ENCODE results near the gene TIMP2. TPM values are rescaled to one million over a fixed set of nuclear protein-coding genes. Genes with fewer than 3 reads are reported as not detected.

The TIMP2 gene
- total RNA-seq, 4 donors from 2014 or later = 32.2 to 70.7 (median 54.6) TPM

DNA sequence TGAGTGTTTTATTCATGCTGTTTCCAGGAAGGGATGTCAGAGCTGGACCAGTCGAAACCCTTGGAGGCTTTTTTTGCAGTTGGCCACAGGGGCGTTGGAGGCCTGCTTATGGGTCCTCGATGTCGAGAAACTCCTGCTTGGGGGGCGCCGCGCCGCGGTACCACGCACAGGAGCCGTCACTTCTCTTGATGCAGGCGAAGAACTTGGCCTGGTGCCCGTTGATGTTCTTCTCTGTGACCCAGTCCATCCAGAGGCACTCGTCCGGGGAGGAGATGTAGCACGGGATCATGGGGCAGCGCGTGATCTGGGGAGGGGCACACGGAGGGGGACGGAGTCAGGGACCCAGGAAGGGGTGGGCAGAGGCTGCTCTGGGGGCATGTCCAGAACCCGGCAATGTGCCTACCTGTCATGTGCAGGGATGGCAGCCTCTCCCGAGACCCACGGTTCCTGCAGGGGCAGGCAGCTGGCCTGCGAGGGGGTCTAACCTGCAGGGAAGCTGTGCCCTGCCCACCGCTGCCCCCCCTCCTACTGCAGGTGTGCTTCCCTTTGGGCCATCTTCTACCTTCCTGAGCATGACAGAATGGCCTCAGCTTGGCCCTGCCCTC, 69.5 kb downstream of the TIMP2 start:
- H3K36me3 ChIP-seq = no peaks in the 10 kb centered on the region
- no peak overlapping the region for H3K4me3 ChIP-seq
- intact Hi-C loops (cut with DNase I; ENCODE audit: low total_unique reads) = no loop called here
- H3K27me3 ChIP-seq = no peaks in the 10 kb centered on the region
- H3K27ac ChIP-seq = no peak overlapping the region
- in situ Hi-C loops (cut with MboI; ENCODE audit: low pct_ligation_motif_present in 1 of 4, low pct_unique_long_range_greater_than_20kb in 1 of 4, low sequenced_read_pairs in 3 of 4) = no loop called here
- H3K9me3 ChIP-seq = no peaks in the 10 kb centered on the region
- DNase-seq = no peak
- no peak for TF ChIP-seq POLR2A (IDR thresholded peaks at IDR 0.05)
- peaks cover 0 to 7% (median 0%) of the 10 kb centered on the region in 4 donors for H3K4me1 ChIP-seq
- 93% methylated on average over 25 of the region's 25 CpGs; no CpG with 5 or more reads in 1 of the 2 donors for WGBS, 2 donors (ENCODE audit: low coverage in 1 of 2)

DNA sequence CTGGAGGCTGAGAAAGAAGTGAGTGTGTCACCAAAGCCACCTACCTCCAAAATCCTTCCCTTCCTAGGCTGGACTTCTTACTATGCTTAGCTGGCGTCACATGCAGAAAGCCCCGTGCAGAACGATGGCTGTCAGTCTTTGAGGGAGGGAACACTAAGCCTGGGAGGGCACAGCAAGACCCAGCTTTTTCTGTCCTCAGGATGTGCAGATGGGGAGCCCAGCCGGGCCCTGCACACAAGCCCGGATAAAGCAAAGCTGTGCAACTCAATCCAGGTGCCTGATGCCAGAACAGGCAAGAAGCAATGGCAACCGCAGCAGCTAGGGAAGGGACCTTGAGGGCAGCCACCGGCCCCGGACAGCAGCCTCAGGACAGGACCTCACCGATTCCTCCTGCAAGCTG, 70.7 kb downstream of the TIMP2 start:
- intact Hi-C loops (cut with DNase I; ENCODE audit: low total_unique reads) (no loop called here), in situ Hi-C loops (cut with MboI; ENCODE audit: low pct_ligation_motif_present in 1 of 4, low pct_unique_long_range_greater_than_20kb in 1 of 4, low sequenced_read_pairs in 3 of 4) (no loop called here)
- peaks cover 0 to 7% (median 0%) of the 10 kb centered on the region in 4 donors for H3K4me1 ChIP-seq
- no peaks in the 10 kb centered on the region for H3K9me3 ChIP-seq
- WGBS, 2 donors (ENCODE audit: low coverage in 1 of 2) = 64 to 100% methylated on average over 1 to 8 of the region's 9 CpGs
- no peak for DNase-seq
- TF ChIP-seq POLR2AphosphoS5 (IDR thresholded peaks at IDR 0.05) = no peak
- TF ChIP-seq POLR2A (IDR thresholded peaks at IDR 0.05) = no peak
- TF ChIP-seq EP300 (IDR thresholded peaks at IDR 0.05; ENCODE audit: low read depth) = no peak
- TF ChIP-seq, protein P1, sequence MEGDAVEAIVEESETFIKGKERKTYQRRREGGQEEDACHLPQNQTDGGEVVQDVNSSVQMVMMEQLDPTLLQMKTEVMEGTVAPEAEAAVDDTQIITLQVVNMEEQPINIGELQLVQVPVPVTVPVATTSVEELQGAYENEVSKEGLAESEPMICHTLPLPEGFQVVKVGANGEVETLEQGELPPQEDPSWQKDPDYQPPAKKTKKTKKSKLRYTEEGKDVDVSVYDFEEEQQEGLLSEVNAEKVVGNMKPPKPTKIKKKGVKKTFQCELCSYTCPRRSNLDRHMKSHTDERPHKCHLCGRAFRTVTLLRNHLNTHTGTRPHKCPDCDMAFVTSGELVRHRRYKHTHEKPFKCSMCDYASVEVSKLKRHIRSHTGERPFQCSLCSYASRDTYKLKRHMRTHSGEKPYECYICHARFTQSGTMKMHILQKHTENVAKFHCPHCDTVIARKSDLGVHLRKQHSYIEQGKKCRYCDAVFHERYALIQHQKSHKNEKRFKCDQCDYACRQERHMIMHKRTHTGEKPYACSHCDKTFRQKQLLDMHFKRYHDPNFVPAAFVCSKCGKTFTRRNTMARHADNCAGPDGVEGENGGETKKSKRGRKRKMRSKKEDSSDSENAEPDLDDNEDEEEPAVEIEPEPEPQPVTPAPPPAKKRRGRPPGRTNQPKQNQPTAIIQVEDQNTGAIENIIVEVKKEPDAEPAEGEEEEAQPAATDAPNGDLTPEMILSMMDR (IDR thresholded peaks at IDR 0.05) = no peak
- H3K27ac ChIP-seq = no peak overlapping the region
- no peaks in the 10 kb centered on the region for H3K27me3 ChIP-seq
- no peaks in the 10 kb centered on the region for H3K36me3 ChIP-seq
- H3K4me3 ChIP-seq = no peak overlapping the region

DNA sequence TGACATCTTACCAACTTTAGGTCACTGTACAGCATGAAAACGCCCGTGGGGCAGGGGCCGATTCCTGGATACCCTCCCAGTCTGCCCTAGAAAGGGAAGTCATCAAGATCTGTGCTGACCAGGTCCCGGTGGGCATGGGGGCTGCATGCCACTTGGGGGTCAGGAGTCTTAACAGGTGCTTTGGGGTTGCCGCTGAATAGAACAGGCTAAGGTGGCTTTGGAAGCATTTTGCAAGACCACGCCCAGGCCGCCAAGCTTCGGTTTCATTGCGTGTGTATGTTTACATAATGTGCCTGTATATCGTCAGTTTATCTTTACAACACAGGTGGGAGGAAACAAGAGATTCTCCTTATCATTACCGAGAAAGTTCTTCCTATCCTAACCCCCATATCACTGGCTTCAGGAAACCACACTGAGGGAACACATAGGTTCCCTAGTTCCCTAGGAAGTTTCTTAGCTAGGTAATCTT, 71.2 kb downstream of the TIMP2 start:
- TF ChIP-seq POLR2AphosphoS5 (IDR thresholded peaks at IDR 0.05) (no peak), EP300 (IDR thresholded peaks at IDR 0.05; ENCODE audit: low read depth) (no peak), POLR2A (IDR thresholded peaks at IDR 0.05) (no peak)
- TF ChIP-seq, protein P1 (IDR thresholded peaks at IDR 0.05) = no peak
- 25% methylated on average over 11 of the region's 11 CpGs; no CpG with 5 or more reads in 1 of the 2 donors for WGBS, 2 donors (ENCODE audit: low coverage in 1 of 2)
- Histone ChIP-seq H3K27ac (no peak overlapping the region), H3K27me3 (no peaks in the 10 kb centered on the region), H3K4me1 (peaks cover 0 to 7% (median 0%) of the 10 kb centered on the region in 4 donors), H3K9me3 (no peaks in the 10 kb centered on the region), H3K36me3 (no peaks in the 10 kb centered on the region), H3K4me3 (no peak overlapping the region)
- in situ Hi-C loops (cut with MboI; ENCODE audit: low pct_ligation_motif_present in 1 of 4, low pct_unique_long_range_greater_than_20kb in 1 of 4, low sequenced_read_pairs in 3 of 4) = no loop called here
- DNase-seq = peak; percentile 69
- intact Hi-C loops (cut with DNase I; ENCODE audit: low total_unique reads) = no loop called here

DNA sequence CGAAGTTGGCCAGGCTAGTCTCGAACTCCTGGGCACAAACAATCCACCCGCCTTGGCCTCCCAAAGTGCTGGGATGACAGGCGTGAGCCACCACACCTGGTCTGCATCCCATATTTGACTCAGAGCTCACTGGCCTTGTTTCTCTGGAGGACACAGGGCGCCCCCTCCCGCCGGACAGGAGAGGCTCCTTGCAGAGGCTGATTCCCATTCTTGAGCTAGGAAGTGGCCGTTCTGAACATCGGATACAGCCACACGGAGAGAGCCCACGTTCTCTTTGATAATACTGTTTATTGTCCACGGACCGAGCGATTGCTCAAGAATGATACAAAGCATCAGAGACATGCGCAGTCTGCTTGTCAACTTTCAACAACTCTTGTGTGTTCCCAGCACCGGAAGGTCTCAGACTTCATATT, 72.5 kb downstream of the TIMP2 start:
- Histone ChIP-seq H3K9me3 (no peaks in the 10 kb centered on the region), H3K27ac (no peak overlapping the region), H3K4me1 (peaks cover 0 to 7% (median 0%) of the 10 kb centered on the region in 4 donors), H3K4me3 (no peak overlapping the region), H3K27me3 (no peaks in the 10 kb centered on the region), H3K36me3 (no peaks in the 10 kb centered on the region)
- no peak for DNase-seq
- in situ Hi-C loops (cut with MboI; ENCODE audit: low pct_ligation_motif_present in 1 of 4, low pct_unique_long_range_greater_than_20kb in 1 of 4, low sequenced_read_pairs in 3 of 4) (no loop called here), intact Hi-C loops (cut with DNase I; ENCODE audit: low total_unique reads) (no loop called here)
- TF ChIP-seq EP300 (IDR thresholded peaks at IDR 0.05; ENCODE audit: low read depth) (no peak), POLR2A (IDR thresholded peaks at IDR 0.05) (no peak), POLR2AphosphoS5 (IDR thresholded peaks at IDR 0.05) (no peak)
- TF ChIP-seq, protein P1 (IDR thresholded peaks at IDR 0.05) = no peak
- WGBS, 2 donors (ENCODE audit: low coverage in 1 of 2) = 79 to 81% methylated on average over 5 to 16 of the region's 16 CpGs
